HL-60/S4 (cell line): ENCODE measurements around the gene PER3.

Source experiments
- in situ Hi-C: fragments of 300-500 bp; cut with MboI; formaldehyde crosslinking; loops from 2 replicates; pipeline ENCODE4 v1.14.3; 2022; ENCODE audit warnings: low sequenced_read_pairs

PER3 gene

DNA sequence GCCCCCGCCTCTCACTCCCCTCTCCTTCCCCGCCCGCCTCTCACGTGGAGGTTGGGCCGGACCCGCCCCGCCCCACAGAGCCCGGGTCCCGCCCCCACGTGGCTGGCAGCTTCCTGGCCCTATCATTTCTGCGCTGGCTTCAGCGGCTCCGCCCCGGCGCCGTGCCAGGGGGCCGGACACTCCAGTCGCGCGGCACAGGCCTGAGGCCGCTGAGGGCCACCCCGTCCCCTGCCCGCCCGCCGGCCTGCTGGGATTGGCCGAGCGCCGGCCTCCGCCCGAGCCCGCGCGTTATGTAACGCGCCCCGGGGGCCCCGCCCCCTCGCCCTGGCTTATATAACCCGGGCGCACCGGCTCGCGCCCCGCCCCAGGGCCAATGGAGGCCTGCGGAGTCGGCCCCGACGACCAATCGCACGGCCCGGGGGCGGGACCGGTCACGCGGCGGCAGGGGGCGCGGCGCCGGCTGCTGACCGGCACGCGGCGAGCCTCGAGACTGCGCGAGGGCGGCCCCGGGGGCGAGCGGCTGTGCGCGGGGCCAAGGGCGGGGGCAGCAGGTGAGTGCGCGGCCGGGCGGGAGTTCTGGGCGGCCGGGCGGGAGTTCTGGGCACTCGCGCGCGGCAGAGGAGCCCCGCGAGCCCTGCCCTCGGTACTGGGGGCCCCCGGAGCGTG is at the start of gene PER3:
Gene PER3 (plus strand): TSS at position 466 of the 666 bp plus-strand sequence. CDS start 587 bp downstream, outside the sequence.
- in situ Hi-C loops: no loop called here

DNA sequence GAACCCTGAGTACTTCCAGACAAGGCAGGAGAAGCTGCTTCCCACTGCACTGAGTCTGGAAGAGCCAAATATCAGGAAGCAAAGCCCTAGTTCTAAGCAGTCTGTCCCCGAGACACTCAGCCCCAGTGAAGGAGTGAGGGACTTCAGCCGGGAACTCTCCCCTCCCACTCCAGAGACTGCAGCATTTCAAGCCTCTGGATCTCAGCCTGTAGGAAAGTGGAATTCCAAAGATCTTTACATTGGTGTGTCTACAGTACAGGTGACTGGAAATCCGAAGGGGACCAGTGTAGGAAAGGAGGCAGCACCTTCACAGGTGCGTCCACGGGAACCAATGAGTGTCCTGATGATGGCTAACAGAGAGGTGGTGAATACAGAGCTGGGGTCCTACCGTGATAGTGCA is 46.0 kb upstream of the PER3 start:
- in situ Hi-C loops: no loop called here

DNA sequence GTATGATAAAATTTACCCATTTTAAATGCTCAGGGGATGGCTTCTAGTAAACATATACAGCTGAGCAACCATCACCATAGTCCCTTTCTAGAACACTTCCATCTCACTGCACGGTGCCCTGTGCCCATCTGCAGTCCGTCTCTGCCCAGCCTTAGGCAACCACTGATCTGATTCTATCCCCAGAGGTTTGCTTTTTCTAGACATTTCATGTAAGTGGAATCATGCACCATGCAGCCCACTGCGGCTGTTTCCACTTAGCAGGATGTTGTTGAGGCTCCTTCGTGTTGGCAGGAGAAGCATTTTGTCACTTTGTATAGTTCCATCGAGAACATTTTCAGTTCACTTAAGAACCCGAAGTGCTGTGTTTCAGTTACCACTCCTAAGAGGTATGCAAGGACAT is 40.7 kb upstream of the PER3 start:
- in situ Hi-C loops: no loop called here

DNA sequence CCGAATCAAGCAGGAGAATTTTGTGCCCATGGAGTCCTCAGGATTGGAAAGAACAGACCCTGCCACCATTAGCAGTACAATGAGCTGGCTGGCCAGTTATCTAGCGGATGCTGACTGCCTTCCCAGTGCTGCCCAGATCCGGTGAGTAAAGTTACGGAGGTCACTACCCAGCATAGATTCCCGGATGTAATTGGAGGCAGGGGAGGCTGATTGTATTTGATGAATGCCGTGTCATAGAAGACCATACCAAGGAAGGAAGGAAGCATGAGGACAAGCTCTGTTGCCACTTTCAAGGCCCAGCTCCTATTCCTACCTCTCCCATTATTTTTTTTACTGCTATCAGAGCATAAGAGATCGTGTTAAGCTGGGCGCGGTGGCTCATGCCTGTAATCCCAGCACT is 39.2 kb upstream of the PER3 start:
- in situ Hi-C loops: no loop called here

DNA sequence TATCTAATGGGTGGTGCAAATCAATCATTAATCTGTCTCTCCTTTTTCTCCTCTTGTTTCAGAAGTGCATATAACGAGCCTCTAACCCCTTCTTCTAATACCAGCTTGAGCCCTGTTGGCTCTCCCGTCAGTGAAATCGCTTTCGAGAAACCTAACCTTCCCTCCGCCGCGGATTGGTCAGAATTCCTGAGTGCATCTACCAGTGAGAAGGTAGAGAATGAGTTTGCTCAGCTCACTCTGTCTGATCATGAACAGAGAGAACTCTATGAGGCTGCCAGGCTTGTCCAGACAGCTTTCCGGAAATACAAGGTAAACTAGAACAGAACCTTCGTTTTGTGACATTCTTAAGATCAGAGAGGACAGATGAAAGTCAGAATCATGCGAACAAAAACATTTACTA is 38.3 kb upstream of the PER3 start:
- in situ Hi-C loops: no loop called here

DNA sequence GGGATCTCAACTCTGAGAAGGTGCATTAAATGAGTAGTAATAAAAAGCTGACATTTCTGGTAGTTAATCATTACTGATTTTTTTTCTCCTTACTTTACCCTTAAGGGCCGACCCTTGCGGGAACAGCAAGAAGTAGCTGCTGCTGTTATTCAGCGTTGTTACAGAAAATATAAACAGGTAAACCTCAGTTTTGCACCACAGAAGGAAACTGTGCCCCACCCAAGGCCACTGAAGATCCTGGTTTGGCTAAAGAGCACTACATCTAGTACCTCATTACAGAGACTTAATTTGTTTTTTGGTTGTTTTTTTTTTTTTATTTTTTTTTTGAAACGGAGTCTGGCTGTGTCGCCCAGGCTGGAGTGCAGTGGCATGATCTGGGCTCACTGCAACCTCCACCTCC is 36.5 kb upstream of the PER3 start:
- in situ Hi-C loops: no loop called here

DNA sequence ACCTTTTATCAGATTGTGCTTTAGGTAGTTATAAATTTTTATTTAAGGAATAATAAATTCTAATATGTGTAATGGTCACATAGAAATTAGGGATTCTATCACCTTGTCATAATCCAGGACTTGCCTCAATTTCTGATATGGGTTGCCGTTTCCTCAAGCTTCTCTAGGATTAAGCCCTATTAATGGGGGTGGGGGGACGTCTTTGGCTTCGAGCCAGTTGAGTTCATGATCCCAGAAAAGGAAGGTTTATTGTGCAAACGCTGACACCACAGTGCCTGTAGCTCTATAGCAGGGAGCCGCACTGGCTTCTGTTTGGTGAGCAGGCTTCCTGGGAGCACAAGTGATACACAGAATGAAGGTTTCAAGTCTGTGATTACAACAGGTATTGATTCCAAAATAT is 35.0 kb upstream of the PER3 start:
- in situ Hi-C loops: no loop called here

DNA sequence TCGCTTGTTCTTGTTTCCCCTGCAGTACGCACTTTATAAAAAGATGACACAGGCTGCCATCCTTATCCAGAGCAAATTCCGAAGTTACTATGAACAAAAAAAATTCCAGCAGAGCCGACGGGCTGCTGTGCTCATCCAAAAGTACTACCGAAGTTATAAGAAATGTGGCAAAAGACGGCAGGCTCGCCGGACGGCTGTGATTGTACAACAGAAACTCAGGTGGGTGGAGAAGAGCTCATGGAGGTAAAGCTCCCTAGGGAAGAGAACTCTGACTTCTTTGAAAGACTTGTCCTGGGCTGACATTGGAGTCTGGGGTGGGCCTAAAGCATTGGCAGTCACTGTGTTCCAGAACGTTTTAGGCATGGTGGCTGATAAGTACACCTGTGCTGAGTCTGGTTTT is 32.9 kb upstream of the PER3 start:
- in situ Hi-C loops: no loop called here

DNA sequence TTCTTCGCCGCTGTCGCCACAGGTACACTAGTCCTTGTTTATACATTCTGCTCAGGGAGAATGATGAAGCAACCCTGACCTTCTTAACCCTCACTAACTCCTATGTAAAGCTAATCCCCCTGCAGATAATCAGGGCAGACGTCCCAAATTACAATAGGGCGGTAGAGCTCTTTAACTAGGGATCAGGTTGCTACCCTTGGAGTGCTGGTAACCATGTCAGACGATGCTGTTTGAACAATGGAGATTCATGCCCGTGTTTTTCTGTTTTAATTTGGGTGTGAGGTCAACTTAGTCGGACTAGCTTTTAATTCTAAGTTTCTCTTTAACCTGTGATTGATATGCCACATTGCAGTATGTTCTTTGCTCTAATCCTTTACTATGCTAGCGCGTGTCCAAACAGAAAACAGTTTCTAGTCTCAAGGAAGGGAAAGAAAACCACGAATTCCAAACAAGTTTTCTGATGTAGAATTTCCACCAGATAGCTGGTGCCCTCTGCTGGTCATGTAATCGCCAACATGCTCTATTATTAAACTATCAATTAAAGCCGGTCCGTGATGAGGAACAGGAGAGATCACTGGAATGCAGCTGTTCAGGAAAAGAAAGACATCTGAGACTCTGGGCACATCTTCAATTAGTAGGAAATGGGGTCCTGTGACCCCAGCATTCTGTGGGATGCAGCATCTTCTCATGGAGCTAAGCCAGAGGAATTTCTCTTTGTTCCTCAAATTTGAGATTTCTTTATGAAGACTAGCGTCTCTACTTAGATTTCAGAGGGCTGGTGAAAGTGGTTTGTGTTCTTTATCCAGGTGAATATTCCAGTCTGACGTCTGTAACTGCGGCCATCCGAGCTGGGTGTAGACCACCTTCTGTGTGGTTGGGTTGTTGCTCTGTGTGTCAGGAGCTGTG is 31.3 kb upstream of the PER3 start:
- in situ Hi-C loops: no loop called here

DNA sequence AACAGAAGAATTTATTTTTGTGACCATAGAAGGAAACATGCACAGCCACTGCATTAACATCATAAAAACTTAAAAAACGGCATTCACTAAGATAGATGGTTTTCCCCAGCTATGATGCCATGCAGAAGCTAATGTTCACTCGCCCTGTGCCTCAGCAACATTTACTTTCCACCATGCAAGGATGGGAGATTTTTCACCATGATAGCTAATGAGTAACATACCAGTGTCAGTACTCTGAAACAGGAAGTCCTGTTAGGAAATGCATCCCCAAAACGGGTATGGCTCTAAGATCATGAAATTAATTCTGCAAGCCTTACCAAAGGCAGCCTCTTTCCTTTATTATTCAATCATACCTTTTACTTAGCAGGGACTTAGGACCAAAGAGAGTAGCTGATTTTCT is 30.4 kb upstream of the PER3 start:
- in situ Hi-C loops: no loop called here

DNA sequence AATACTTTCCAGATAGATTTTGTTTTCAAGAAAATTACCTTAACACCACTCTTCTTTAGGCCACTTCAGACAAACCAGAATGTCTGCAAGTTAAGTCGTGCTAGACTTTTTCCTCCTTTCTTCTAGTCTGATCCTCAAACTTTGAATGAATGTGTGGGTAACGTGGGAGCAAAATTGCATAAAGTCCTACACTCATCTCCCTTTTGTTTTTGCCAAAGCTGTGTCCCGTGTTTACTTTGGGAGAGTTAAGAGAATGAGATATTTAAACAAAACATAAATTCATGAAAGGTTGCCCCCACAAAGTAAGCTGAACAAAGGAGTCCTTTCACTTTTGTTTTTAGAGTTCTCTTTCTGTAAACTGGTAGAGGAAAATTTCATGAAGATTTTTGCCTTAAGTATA is 29.9 kb upstream of the PER3 start:
- in situ Hi-C loops: no loop called here

DNA sequence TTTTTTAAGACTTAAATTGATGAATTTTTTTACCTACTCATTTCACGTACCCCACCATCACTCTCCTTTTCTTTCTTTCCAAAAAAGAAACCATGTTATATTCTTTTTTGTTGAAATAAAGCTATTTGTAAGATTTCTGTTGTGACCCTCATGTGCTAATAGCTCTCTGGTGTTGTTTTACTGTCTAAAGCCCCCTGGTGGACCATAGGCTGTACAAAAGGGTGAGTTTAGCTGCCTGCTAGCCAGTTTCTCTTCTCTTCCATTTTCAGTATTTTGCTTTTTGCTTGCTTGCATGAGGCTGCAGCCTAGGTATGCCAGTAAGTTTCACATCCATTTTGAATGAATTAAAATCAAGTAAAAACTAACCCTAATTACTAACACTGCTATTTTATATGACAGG is 28.6 kb upstream of the PER3 start:
- in situ Hi-C loops: no loop called here

DNA sequence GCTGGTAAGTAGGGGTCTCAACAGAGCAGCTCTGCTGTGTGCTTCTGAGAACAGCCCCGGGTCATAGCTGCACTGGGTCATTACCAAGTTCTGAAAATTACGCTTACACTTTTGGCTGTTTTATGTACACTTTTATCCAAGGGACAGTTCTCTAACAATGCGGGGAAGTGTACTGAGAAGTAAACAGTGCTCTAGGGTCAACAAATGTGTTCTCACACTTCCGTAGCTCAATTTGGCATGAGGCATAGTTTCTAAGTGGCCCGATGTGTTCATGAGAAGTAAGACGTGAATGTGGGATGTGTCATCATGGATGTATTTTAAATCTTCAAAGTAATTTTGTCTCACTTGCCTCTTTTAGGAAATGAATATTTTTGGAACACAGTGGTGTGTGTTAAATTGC is 23.8 kb upstream of the PER3 start:
- in situ Hi-C loops: no loop called here

DNA sequence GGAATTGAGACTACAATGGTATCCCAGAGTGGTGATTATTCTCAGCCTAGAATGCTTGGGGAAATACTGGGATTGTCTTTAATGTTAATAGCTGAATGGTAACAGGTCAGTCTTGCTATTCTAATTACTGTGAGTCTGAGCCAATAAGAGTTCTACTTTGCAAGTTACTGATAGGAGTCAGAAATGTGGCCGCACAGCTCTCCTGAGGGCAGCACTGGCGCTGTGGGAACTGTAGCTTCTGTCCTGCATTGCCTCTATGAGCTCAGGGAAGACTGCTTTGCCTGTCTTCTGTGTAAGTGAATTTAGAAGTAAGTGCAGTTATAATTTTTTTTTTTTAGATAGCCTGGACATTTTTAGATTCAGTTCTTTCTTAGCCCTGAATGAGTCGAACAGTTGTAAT is 23.0 kb upstream of the PER3 start:
- in situ Hi-C loops: no loop called here

DNA sequence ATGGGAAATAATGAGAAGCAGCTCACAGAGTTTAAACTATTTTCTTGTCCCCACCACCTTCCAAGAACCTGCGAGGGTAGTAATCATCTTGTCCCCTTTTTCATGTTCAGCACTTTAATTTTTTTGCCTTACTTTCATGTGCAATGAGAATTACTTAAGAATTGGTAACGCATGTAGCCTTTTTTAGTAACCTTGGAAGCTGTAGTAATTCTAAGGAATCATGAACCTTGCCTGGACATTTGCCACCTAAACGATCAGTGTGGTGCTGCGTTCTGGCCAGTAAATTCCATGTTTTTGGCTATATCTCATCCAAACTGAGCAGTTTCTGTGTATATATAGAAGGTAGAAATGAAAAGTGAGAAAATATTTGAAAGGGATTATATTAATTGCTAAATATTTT is 16.9 kb upstream of the PER3 start:
- in situ Hi-C loops: no loop called here

DNA sequence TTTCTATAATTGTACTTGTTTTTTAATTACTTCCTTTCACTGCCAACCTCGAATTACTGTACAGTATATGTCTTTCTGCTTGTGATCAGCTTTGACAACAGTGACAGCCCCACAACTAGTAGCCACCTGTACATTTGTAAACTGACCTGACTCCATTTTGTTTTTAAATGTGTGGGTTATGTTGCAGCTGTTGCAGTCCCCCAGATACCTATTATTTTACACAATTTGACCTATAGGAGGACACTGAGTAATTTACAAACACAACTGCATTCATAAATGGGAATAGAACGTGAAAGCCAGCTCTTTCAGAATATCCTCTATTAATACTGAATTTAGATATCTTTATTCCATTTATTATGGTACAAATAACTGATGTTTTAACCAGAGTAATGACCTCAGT is 15.5 kb upstream of the PER3 start:
- in situ Hi-C loops: no loop called here

DNA sequence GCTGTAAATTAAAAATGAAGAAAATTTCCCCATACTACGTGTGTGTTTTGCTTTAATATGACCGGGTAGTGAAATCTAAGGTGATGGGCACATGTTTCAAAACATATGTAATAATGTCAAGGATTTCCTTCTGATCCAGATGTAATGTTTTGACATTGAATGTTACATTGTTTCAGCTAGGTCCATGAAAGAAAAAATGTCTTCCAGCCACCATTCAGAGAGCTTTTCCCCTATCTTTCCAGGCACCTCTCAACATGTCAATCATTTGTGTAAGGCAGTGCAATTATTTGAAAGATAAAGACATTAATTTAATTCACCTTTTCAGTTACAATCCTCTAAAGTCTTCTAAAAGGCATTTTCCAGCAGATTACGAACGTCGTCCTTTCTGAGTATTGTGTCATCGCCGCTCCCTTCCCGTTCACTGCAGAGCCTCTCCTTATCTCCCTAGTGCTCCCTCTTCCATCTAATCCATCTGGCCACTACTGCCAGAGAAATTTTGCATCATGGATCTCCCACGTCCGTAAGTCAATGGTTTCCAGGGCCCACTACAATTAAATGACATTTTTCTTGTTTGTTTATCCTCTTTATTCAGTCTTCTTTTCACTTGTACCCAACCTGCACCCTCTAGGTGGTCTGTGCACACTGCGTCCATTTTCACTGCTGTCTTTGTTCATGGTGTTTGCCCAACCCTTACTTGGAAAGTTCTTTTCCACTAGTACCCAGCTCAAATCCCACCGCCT is 14.2 kb upstream of the PER3 start:
- in situ Hi-C loops: no loop called here

DNA sequence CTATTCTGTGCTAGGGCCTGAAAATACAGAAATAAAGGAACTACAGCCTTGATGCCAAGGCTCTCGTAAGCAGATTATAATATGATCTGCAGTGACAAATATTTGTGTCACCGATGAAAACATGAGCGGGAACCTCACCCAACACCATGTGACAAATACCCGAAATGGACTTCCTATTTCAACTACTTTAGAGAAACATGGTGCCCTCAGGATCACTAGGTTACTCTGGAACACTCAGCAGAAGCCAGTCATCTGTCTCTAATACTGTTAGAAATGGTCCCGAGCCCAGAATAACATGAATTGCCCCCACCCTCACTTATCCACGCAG is 13.5 kb upstream of the PER3 start:
- in situ Hi-C loops: no loop called here

DNA sequence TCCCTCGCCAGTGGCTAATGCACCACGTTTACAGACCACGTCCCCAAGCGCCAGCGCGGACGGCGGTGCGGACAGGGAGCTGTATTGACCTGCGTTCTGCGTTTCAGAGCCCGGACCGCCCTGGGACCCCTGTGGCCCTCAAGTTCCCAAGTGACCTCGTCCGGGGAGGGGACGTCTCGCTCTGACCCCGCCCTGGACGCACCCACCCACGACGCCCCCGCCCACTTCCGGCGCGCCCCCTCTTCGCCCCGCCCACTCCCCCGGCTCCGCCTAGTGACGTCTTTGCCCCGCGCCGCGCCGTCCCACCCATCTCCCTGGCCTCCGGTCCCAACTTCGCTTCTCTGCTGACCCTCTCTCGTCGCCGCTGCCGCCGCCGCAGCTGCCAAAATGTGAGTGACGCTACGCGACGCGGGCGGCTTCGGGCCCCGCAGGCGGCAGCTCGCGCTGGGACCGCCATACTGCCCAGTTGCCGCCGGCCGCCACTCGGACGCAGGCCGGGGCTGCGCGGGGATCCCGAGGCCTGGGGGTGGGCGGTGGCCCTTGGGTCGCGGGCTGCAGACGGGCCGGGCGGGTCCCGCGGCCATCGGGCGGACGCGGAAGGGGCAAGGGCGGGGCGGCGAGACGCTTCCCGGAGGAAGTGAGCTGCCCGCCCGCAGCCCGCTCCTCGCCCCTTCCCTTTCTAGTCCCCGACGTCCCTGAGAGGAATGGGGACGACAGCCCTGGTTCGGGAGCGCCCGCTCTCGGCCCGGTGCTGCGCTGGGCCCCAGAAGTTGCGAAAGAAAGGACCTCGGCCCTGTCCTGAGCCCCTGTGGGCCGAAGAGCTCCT is 12.9 kb upstream of the PER3 start, which contains the start of gene VAMP3:
Gene VAMP3 (plus strand): TSS at position 300 of the 826 bp plus-strand sequence. CDS start 88 bp downstream, at position 388.
- in situ Hi-C loops: no loop called here

DNA sequence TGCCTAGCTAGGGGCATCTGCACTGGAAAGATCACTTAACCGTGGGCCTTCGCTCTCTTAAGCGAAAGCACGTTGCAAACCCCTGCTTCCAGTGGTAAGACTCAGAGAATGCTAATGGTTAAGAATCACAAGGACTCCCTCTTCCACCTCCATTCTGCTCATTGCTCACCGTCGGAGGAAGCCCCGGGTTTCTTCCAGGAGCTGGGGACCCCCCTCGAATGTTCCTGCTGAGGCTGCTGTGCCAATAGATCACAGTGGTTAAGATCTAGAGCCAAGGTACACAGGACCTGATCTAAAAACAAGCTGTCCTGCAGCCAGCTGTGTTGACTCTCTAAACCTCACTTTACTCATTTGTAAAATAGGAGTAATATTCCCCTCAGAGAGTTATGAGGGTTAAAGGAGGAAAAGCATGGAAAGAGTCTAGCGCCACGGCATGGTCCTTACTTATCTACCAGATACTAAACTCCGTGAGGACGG is 12.2 kb upstream of the PER3 start:
- in situ Hi-C loops: no loop called here

DNA sequence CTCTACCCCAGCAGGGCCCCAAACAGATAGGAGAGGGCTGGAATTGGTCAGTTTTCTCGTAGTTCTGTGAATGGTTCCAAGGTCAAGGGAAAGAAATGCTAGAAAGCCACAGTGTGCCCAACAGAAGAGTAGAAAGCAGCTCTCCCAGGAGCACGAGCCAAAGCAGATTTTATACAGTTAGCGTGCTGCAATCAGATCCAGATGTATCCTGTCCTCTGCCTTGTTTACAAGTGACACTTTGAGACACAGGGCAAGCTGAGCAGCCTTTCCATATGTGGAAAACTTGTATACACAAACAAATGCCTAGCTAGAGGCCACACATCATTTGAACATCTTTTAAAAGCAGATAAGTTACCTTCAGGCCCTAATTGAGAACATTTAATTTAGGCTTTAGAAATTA is 6.5 kb upstream of the PER3 start:
- in situ Hi-C loops: no loop called here
